Astrocyte of the spinal cord (primary cell): ENCODE measurements around the gene TESMIN.

ENCODE experiments used
- DNase-seq: peaks from one replicate; pipeline ENCODE4 v3.0.0; 2011; ENCODE audit warnings: low read depth, low spot score
- H3K4me3 ChIP-seq: 2 replicates; pipeline ENCODE4 v1.5.1; 2011; ENCODE audit warnings: low read depth, mild to moderate bottlenecking, low read length, moderate library complexity
- in situ Hi-C: cut with HindIII; loops from 2 replicates; pipeline ENCODE4 v1.10.0; 2017; ENCODE audit warnings: low sequenced_read_pairs
- TF ChIP-seq, protein P1 (sequence below): IDR thresholded peaks from 2 replicates; pipeline ENCODE4 v1.5.1; 2012; ENCODE audit warnings: low read depth, mild to moderate bottlenecking, low read length, inconsistent platforms

TESMIN gene

DNA sequence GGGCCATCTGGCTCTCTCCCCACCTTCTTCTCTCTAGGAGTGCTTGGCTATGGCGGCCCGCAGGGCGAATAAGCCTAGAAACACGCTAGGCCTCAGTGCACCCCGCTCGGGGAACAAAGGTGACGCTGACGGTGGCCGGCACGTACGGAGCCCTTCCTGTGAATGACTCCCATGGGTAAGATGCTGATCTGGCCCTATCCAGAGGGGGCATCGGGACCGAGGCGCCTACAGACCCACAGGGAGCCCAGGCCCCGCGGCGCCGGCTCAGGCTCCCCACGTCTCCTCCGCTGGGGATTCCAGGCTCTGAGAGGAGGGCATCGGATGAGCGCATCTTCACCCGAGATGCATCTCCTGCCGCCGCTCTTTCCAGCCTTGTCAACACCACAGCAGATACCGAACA lies 31.4 kb upstream of the TESMIN start:
- TF ChIP-seq, protein P1, sequence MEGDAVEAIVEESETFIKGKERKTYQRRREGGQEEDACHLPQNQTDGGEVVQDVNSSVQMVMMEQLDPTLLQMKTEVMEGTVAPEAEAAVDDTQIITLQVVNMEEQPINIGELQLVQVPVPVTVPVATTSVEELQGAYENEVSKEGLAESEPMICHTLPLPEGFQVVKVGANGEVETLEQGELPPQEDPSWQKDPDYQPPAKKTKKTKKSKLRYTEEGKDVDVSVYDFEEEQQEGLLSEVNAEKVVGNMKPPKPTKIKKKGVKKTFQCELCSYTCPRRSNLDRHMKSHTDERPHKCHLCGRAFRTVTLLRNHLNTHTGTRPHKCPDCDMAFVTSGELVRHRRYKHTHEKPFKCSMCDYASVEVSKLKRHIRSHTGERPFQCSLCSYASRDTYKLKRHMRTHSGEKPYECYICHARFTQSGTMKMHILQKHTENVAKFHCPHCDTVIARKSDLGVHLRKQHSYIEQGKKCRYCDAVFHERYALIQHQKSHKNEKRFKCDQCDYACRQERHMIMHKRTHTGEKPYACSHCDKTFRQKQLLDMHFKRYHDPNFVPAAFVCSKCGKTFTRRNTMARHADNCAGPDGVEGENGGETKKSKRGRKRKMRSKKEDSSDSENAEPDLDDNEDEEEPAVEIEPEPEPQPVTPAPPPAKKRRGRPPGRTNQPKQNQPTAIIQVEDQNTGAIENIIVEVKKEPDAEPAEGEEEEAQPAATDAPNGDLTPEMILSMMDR, result no peak
- no peak overlapping the region for H3K4me3 ChIP-seq
- no peak for DNase-seq
- in situ Hi-C loops, result no loop called here

GRCh38 chr11:68780829-68781228 lies 29.5 kb upstream of the TESMIN start:
- in situ Hi-C loops, result no loop called here

GRCh38 chr11:68778205-68778604 lies 26.9 kb upstream of the TESMIN start:
- DNase-seq, result no peak
- no peak overlapping the region for H3K4me3 ChIP-seq
- TF ChIP-seq, protein P1, result no peak
- in situ Hi-C loops, result no loop called here

More at GRCh38 chr11:68780829-68781228, 29.5 kb upstream of the TESMIN start:
- DNase-seq, result no peak
- H3K4me3 ChIP-seq, result no peak overlapping the region
- TF ChIP-seq, protein P1, result no peak

GRCh38 chr11:68776442-68777235 lies 25.3 kb upstream of the TESMIN start:
- no peak for DNase-seq
- in situ Hi-C loops, result no loop called here
- TF ChIP-seq, protein P1, result no peak

DNA sequence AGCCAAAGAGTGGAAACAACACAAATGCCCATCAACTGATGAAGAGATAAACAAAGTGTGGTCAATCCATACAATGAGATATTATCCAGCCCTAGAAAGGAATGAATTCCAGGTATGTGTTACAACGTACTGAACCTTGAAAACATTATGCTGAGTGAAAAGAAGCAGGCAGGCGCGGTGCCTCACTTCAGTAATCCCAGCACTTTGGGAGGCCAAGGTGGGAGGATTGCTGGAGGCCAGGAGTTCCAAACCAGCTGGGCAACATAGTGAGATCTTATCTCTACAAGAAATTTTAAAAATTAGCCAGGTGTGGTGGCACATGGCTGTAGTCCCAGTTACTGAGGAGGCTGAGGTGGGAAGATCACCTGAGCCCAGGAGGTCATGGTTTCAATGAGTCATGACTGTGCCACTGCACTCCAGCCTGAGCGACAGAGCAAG lies 24.6 kb upstream of the TESMIN start:
- H3K4me3 ChIP-seq, result no peak overlapping the region
- no peak for DNase-seq
- TF ChIP-seq, protein P1, result no peak
- in situ Hi-C loops, result no loop called here

More at GRCh38 chr11:68776442-68777235, 25.3 kb upstream of the TESMIN start:
- no peak overlapping the region for H3K4me3 ChIP-seq

GRCh38 chr11:68774194-68774585 lies 22.9 kb upstream of the TESMIN start:
- in situ Hi-C loops, result no loop called here
- TF ChIP-seq, protein P1, result no peak

More at GRCh38 chr11:68774194-68774585, 22.9 kb upstream of the TESMIN start:
- no peak for DNase-seq
- no peak overlapping the region for H3K4me3 ChIP-seq
